Breast epithelium (tissue), 4 donors: Measurements from ENCODE around the gene APBB2. TPM values are rescaled to one million over a fixed set of nuclear protein-coding genes. Genes with fewer than 3 reads are reported as not detected.

Source experiments
- DNase-seq, 2 donors: peaks; one replicate each; pipeline ENCODE4 v3.0.0-alpha.2; 2019; ENCODE audit warnings: low spot score in 2 of 2
- H3K27ac ChIP-seq, 2 donors: fragments of 200-600 bp; sonication (generic) in 1 of 2; one replicate each; pipeline ENCODE4 v1.5.1; 2016 to 2019; ENCODE audit warnings: mild to moderate bottlenecking in 1 of 2
- H3K27me3 ChIP-seq, 2 donors: fragments of 200-600 bp; sonication (generic) in 1 of 2; one replicate each; pipeline versions ENCODE4 v1.5.1 to v1.6.0; 2017 to 2019; ENCODE audit warnings: control low read depth in 1 of 2, mild to moderate bottlenecking in 1 of 2
- H3K36me3 ChIP-seq: fragments of 200-600 bp; one replicate; pipeline ENCODE4 v1.5.1; 2019
- H3K4me1 ChIP-seq, 2 donors: fragments of 200-600 bp; sonication (generic); one replicate each; pipeline ENCODE4 v1.5.1; 2016 to 2019; ENCODE audit warnings: control low read depth in 1 of 2
- H3K4me3 ChIP-seq, 3 donors: fragments of 200-600 bp; sonication (generic); 1 replicate in 2 of 3; 2 replicates in 1 of 3; pipeline ENCODE4 v1.5.1; 2016 to 2019; ENCODE audit warnings: mild to moderate bottlenecking in 3 of 3, moderate library complexity in 2 of 3
- H3K9me3 ChIP-seq, 2 donors: fragments of 200-600 bp; sonication (generic) in 1 of 2; one replicate each; pipeline ENCODE4 v1.5.1; 2016 to 2019; ENCODE audit warnings: control low read depth in 1 of 2
- POLR2A ChIP-seq: fragments of 450-650 bp; IDR thresholded peaks from one replicate; pipeline ENCODE4 v1.6.1; 2016; ENCODE audit warnings: antibody characterized with exemption, mild to moderate bottlenecking, moderate library complexity
- POLR2AphosphoS5 ChIP-seq, 3 donors: sonication (generic); formaldehyde crosslinking; IDR thresholded peaks; one replicate each; pipeline ENCODE4 v1.6.1; 2017; ENCODE audit warnings: antibody characterized with exemption in 3 of 3
- intact Hi-C: fragments of 100-400 bp; cut with DNase I; formaldehyde crosslinking; loops from one replicate; pipeline ENCODE4 v1.15.1; 2023; ENCODE audit warnings: low total_unique reads
- total RNA-seq, 3 donors: library from RNA; depleted of rRNA; stranded (reverse); fragments of >200 nt; gene quantifications; one replicate each; pipeline ENCODE4 v1.1.0, GENCODE V29; 2016
- TF ChIP-seq, protein P1 (sequence below), 3 donors: fragments of 450-650 bp; IDR thresholded peaks; one replicate each; pipeline ENCODE4 v1.5.1; 2016 to 2017; ENCODE audit warnings: antibody characterized with exemption in 3 of 3, mild to moderate bottlenecking in 3 of 3, moderate library complexity in 3 of 3

APBB2 gene
- total RNA-seq, 3 donors from 2014 or later, result 87.4 to 192 (median 153) TPM

DNA sequence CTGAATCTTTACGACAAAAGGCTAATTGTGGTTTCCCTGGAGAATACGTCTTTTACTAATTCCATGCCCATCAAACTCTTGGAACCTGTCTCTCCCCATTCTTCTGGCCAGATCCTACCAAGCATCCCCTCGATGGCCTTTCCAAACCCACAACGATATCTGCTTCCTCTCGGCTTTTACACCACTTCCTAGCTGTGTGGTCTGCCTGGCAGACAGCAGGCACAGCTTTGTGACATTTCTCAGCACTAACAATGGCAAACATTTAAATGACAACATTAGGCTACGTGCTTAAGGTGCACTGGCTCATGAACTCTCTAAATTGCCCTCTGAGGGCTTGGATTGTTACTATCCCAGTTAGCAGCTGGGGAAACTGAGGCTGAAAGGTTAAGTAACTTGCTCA, 323.6 kb downstream of the APBB2 start:
- no peak overlapping the region for H3K4me3 ChIP-seq
- DNase-seq, result no peak
- H3K27me3 ChIP-seq, result no peaks in the 10 kb centered on the region
- H3K36me3 ChIP-seq, result peaks cover 4% of the 10 kb centered on the region
- no peaks in the 10 kb centered on the region for H3K9me3 ChIP-seq
- peak overlapping the region in 1 of 2 donors; percentile 3 for H3K27ac ChIP-seq
- intact Hi-C loops, result no loop called here
- TF ChIP-seq POLR2A (no peak), POLR2AphosphoS5 (IDR thresholded peaks at IDR 0.05) (no peak)
- TF ChIP-seq, protein P1, sequence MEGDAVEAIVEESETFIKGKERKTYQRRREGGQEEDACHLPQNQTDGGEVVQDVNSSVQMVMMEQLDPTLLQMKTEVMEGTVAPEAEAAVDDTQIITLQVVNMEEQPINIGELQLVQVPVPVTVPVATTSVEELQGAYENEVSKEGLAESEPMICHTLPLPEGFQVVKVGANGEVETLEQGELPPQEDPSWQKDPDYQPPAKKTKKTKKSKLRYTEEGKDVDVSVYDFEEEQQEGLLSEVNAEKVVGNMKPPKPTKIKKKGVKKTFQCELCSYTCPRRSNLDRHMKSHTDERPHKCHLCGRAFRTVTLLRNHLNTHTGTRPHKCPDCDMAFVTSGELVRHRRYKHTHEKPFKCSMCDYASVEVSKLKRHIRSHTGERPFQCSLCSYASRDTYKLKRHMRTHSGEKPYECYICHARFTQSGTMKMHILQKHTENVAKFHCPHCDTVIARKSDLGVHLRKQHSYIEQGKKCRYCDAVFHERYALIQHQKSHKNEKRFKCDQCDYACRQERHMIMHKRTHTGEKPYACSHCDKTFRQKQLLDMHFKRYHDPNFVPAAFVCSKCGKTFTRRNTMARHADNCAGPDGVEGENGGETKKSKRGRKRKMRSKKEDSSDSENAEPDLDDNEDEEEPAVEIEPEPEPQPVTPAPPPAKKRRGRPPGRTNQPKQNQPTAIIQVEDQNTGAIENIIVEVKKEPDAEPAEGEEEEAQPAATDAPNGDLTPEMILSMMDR (IDR thresholded peaks at IDR 0.05), result no peak
- no peaks in the 10 kb centered on the region for H3K4me1 ChIP-seq

DNA sequence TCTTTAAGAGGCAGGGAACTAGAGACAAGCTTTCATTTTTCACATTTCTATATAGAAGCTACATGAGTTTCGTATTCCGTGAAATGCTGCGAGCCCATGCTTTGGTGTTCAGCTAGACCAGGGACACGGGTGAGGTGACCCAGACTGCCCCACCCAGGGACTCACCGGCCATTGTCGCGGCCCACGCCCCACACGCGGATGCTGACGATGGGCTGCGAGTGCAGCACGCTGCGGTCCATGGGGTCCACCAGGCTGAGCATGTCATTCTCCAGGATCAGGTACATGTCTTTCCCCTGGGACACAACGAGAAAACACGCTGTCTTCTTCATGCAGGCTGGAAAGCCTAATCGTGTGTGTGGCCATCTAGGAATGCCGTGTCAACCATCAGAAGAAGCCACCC, 324.1 kb downstream of the APBB2 start:
- intact Hi-C loops, result no loop called here
- Histone ChIP-seq H3K4me1 (no peaks in the 10 kb centered on the region), H3K27ac (no peak overlapping the region), H3K4me3 (no peak overlapping the region), H3K36me3 (peaks cover 4% of the 10 kb centered on the region), H3K27me3 (no peaks in the 10 kb centered on the region), H3K9me3 (no peaks in the 10 kb centered on the region)
- no peak for DNase-seq
- TF ChIP-seq POLR2A (no peak), POLR2AphosphoS5 (IDR thresholded peaks at IDR 0.05) (no peak)
- TF ChIP-seq, protein P1 (IDR thresholded peaks at IDR 0.05), result no peak

DNA sequence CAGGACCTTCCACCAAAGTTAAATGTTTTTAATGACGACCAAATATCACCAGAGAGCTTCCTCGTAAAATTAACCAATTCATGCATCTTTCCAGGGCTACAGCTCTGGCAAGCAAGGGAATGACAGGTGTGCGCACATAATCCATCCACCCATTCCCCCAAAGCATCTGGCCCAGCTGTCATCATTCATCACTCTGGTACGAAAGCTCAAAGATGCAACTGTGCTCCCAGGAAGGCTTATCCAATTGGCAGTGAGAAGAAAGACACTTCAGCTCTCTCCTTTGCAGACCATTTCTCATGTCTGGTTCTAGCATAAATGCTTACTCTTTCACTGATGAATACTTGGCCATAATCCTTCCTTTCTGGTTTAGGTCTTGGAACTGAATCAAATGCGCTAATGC, 325.4 kb downstream of the APBB2 start:
- no peaks in the 10 kb centered on the region for H3K9me3 ChIP-seq
- DNase-seq, result no peak
- intact Hi-C loops, result loop anchor here (1.0 kb wide), 1 partner anchor 15 kb away; no protein-coding TSS in a partner anchor
- peak overlapping the region in 1 of 2 donors; percentile 78 for H3K27ac ChIP-seq
- H3K4me3 ChIP-seq, result no peak overlapping the region
- H3K27me3 ChIP-seq, result no peaks in the 10 kb centered on the region
- no peaks in the 10 kb centered on the region for H3K4me1 ChIP-seq
- peaks cover 4% of the 10 kb centered on the region for H3K36me3 ChIP-seq
- TF ChIP-seq POLR2A, result no peak
- TF ChIP-seq, protein P1 (IDR thresholded peaks at IDR 0.05), result no peak
- no peak for TF ChIP-seq POLR2AphosphoS5 (IDR thresholded peaks at IDR 0.05)

DNA sequence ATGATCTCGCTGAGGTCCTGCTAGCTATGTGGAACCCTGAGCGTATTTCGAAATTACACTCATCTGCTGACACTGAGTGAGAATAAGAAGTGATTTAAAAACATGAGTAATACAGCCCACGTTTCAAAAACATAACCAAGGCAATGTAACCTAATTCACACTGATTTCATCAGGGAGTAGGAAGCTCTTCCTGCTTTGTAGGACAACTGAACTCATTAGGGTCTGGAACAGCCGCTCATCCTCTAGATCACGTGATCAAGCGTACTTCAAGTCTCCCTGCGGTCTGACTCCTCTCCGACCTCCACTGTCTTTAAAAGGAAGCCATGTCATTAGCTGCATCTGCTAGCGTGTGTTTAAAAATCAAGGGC, 326.6 kb downstream of the APBB2 start:
- Histone ChIP-seq H3K27me3 (no peaks in the 10 kb centered on the region), H3K9me3 (no peaks in the 10 kb centered on the region), H3K27ac (peak overlapping the region; percentile 62 to 79), H3K4me3 (no peak overlapping the region), H3K4me1 (no peaks in the 10 kb centered on the region), H3K36me3 (peaks cover 4% of the 10 kb centered on the region)
- peak in 1 of 2 donors; percentile 33 for DNase-seq
- TF ChIP-seq POLR2A, result no peak
- peak in 1 of 3 donors; percentile 60 for TF ChIP-seq POLR2AphosphoS5 (IDR thresholded peaks at IDR 0.05)
- TF ChIP-seq, protein P1 (IDR thresholded peaks at IDR 0.05), result no peak
- intact Hi-C loops, result no loop called here

DNA sequence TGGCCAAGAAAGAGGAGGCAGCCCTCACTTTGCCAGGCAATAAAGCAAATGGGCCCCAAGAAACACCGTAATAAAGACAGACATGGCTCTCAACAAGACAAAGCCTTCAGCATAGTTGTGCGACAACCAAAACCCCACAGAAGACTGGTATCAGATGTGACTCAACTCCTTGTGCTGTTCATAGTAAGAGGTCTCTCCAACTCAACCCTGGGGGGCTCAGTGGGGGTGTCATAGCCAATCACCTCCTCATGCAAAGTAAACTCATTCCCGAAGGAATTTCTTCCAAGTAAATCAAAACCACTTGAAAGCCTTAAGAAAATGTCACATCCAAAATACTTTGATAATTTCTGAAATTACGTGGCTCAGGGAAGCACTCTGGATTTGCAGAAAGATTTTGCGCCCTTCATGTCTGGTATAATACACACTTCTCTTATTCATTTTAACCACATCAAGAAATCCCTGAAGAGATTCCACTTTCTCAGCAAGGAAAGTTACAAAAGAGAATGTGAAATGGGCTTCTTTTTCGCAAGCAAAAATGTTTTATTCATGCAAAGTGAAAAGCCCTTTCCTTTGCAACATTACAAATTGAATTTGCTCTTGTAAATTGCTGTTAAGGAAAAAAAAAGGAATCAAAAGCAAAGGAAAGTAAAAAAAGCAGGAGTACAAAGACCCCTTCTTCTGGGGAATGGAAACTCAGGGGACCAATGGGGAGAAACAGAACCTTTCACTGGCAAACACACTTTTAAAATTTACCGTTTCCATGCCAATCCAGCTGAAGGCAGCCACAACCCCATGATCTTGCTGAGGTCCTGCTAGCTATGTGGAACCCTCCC, 327.2 kb downstream of the APBB2 start:
- no peak for DNase-seq
- Histone ChIP-seq H3K36me3 (peaks cover 4% of the 10 kb centered on the region), H3K27ac (peak overlapping the region; percentile 62 to 79), H3K4me3 (no peak overlapping the region), H3K27me3 (no peaks in the 10 kb centered on the region), H3K4me1 (no peaks in the 10 kb centered on the region), H3K9me3 (no peaks in the 10 kb centered on the region)
- TF ChIP-seq, protein P1 (IDR thresholded peaks at IDR 0.05), result no peak
- TF ChIP-seq POLR2AphosphoS5 (IDR thresholded peaks at IDR 0.05) (no peak), POLR2A (no peak)
- intact Hi-C loops, result no loop called here
